ENCODE measurements around the gene TIAM1. TPM values are rescaled to one million over a fixed set of nuclear protein-coding genes. Genes with fewer than 3 reads are reported as not detected.

TIAM1 gene
- total and polyA plus RNA-seq, 4 experiments from 2014 or later = 22.5 to 104 (median 67.4) TPM

GRCh38 chr21:31164713-31165694 is 179.1 kb downstream of the TIAM1 start:
- no peak for DNase-seq

GRCh38 chr21:31162827-31163226 is 181.2 kb downstream of the TIAM1 start:
- peaks cover 25 to 34% of the 10 kb centered on the region in 2 donors for H3K36me3 Mint-ChIP-seq
- peaks cover 56 to 93% (median 77%) of the 10 kb centered on the region in 4 donors for H3K4me1 Mint-ChIP-seq
- no peaks in the 10 kb centered on the region for H3K27me3 Mint-ChIP-seq
- ChIA-PET CTCF (ENCODE audit: partially characterized antibody) (interaction anchor here (0.7 to 9.4 kb wide), 4 partner anchors 10 to 418 kb away, joined by 3 to 80 read pairs (median 4); no protein-coding TSS in a partner anchor), POLR2A (ENCODE audit: partially characterized antibody) (interaction anchor here (2.1 to 8.9 kb wide), 2 partner anchors 13 to 21 kb away, joined by 11 to 94 read pairs; no protein-coding TSS in a partner anchor)
- DNase-seq = no peak
- H3K4me3 Mint-ChIP-seq = peak overlapping the region; percentile 26 to 79 (median 60)
- no peak overlapping the region for H3K4me3 ChIP-seq (ENCODE audit: low read length in 2 of 2)
- no peaks in the 10 kb centered on the region for H3K27me3 ChIP-seq (ENCODE audit: insufficient read depth, low read length)
- peak overlapping the region; percentile 39 to 93 (median 83) for H3K27ac Mint-ChIP-seq
- H3K9me3 Mint-ChIP-seq = no peaks in the 10 kb centered on the region
- peaks cover 3% of the 10 kb centered on the region for H3K36me3 ChIP-seq (ENCODE audit: insufficient read depth, low read length)
- H3K9me3 ChIP-seq (ENCODE audit: control insufficient read depth in 1 of 2, low read length in 2 of 2) = no peaks in the 10 kb centered on the region
- H3K27ac ChIP-seq (ENCODE audit: low read depth, low read length) = no peak overlapping the region
- H3K4me1 ChIP-seq (ENCODE audit: insufficient read depth, low read length) = peaks cover 97% of the 10 kb centered on the region
- intact Hi-C loops (cut with micrococcal nuclease) = no loop called here

More at GRCh38 chr21:31164713-31165694, 179.1 kb downstream of the TIAM1 start:
- H3K36me3 ChIP-seq (ENCODE audit: insufficient read depth, low read length) = peaks cover 3% of the 10 kb centered on the region
- no peaks in the 10 kb centered on the region for H3K9me3 Mint-ChIP-seq
- H3K4me1 Mint-ChIP-seq = peaks cover 52 to 88% (median 69%) of the 10 kb centered on the region in 4 donors
- intact Hi-C loops (cut with micrococcal nuclease) = loop anchor here (2.0 kb wide), 1 partner anchor 14 kb away; no protein-coding TSS in a partner anchor
- no peak overlapping the region for H3K27ac ChIP-seq (ENCODE audit: low read depth, low read length)
- H3K4me1 ChIP-seq (ENCODE audit: insufficient read depth, low read length) = peaks cover 92% of the 10 kb centered on the region
- H3K27ac Mint-ChIP-seq = peak overlapping the region; percentile 10 to 92 (median 54)
- ChIA-PET CTCF (ENCODE audit: partially characterized antibody) (interaction anchor here (1.0 to 1.3 kb wide), 4 partner anchors 16 to 416 kb away, joined by 3 to 8 read pairs (median 4); no protein-coding TSS in a partner anchor), POLR2A (ENCODE audit: partially characterized antibody) (interaction anchor here (1.2 to 1.6 kb wide), 2 partner anchors 10 to 22 kb away, joined by 3 to 8 read pairs; no protein-coding TSS in a partner anchor)
- no peaks in the 10 kb centered on the region for H3K27me3 Mint-ChIP-seq
- H3K4me3 ChIP-seq (ENCODE audit: low read length in 2 of 2) = no peak overlapping the region
- peak overlapping the region in 4 of 8 donors; percentile 37 to 60 (median 50) for H3K4me3 Mint-ChIP-seq
- no peaks in the 10 kb centered on the region for H3K9me3 ChIP-seq (ENCODE audit: control insufficient read depth in 1 of 2, low read length in 2 of 2)
- no peaks in the 10 kb centered on the region for H3K27me3 ChIP-seq (ENCODE audit: insufficient read depth, low read length)
- H3K36me3 Mint-ChIP-seq = peaks cover 28 to 35% of the 10 kb centered on the region in 2 donors

- no peak overlapping the region for H3K27ac ChIP-seq (ENCODE audit: low read depth, low read length)
- H3K27me3 Mint-ChIP-seq = no peaks in the 10 kb centered on the region
Measured at GRCh38 chr21:31162079-31162699, 181.9 kb downstream of the TIAM1 start.

GRCh38 chr21:31161157-31161556 is 182.9 kb downstream of the TIAM1 start:
- no peak overlapping the region for H3K4me3 ChIP-seq (ENCODE audit: low read length in 2 of 2)
- H3K9me3 Mint-ChIP-seq = peaks cover 0 to 9% (median 0%) of the 10 kb centered on the region in 8 donors
- POLR2A ChIA-PET (ENCODE audit: partially characterized antibody) = interaction anchor here (1.2 to 8.9 kb wide), 6 partner anchors 8 to 28 kb away, joined by 3 to 94 read pairs (median 6); no protein-coding TSS in a partner anchor
- CTCF ChIA-PET (ENCODE audit: partially characterized antibody) = interaction anchor here (1.1 to 9.4 kb wide), 6 partner anchors 12 to 420 kb away, joined by 3 to 80 read pairs (median 4); no protein-coding TSS in a partner anchor
- peak overlapping the region; percentile 73 to 96 (median 86) for H3K27ac Mint-ChIP-seq
- peaks cover 32 to 33% of the 10 kb centered on the region in 2 donors for H3K36me3 Mint-ChIP-seq
- intact Hi-C loops (cut with micrococcal nuclease) = no loop called here
- H3K4me1 ChIP-seq (ENCODE audit: insufficient read depth, low read length) = peaks cover 87% of the 10 kb centered on the region
- H3K4me3 Mint-ChIP-seq = peak overlapping the region; percentile 56 to 84 (median 72)
- H3K9me3 ChIP-seq (ENCODE audit: control insufficient read depth in 1 of 2, low read length in 2 of 2) = no peaks in the 10 kb centered on the region
- no peak for DNase-seq
- H3K4me1 Mint-ChIP-seq = peaks cover 48 to 82% (median 70%) of the 10 kb centered on the region in 4 donors
- H3K36me3 ChIP-seq (ENCODE audit: insufficient read depth, low read length) = peaks cover 3% of the 10 kb centered on the region
- H3K27me3 Mint-ChIP-seq = no peaks in the 10 kb centered on the region
- no peaks in the 10 kb centered on the region for H3K27me3 ChIP-seq (ENCODE audit: insufficient read depth, low read length)
- no peak overlapping the region for H3K27ac ChIP-seq (ENCODE audit: low read depth, low read length)

More at GRCh38 chr21:31162079-31162699, 181.9 kb downstream of the TIAM1 start:
- H3K36me3 Mint-ChIP-seq = peaks cover 29 to 35% of the 10 kb centered on the region in 2 donors
- peaks cover 3% of the 10 kb centered on the region for H3K36me3 ChIP-seq (ENCODE audit: insufficient read depth, low read length)
- H3K9me3 ChIP-seq (ENCODE audit: control insufficient read depth in 1 of 2, low read length in 2 of 2) = no peaks in the 10 kb centered on the region
- ChIA-PET POLR2A (ENCODE audit: partially characterized antibody) (interaction anchor here (1.3 to 8.9 kb wide), 4 partner anchors 10 to 22 kb away, joined by 4 to 94 read pairs (median 8); no protein-coding TSS in a partner anchor), CTCF (ENCODE audit: partially characterized antibody) (interaction anchor here (0.7 to 9.4 kb wide), 5 partner anchors 10 to 418 kb away, joined by 3 to 80 read pairs (median 4); no protein-coding TSS in a partner anchor)
- no peak overlapping the region for H3K4me3 ChIP-seq (ENCODE audit: low read length in 2 of 2)
- peaks cover 0 to 2% (median 0%) of the 10 kb centered on the region in 8 donors for H3K9me3 Mint-ChIP-seq
- intact Hi-C loops (cut with micrococcal nuclease) = no loop called here
- DNase-seq = no peak
- peak overlapping the region; percentile 23 to 79 (median 62) for H3K4me3 Mint-ChIP-seq
- H3K4me1 Mint-ChIP-seq = peaks cover 55 to 90% (median 78%) of the 10 kb centered on the region in 4 donors
- peaks cover 97% of the 10 kb centered on the region for H3K4me1 ChIP-seq (ENCODE audit: insufficient read depth, low read length)
- H3K27me3 ChIP-seq (ENCODE audit: insufficient read depth, low read length) = no peaks in the 10 kb centered on the region
- peak overlapping the region; percentile 74 to 96 (median 86) for H3K27ac Mint-ChIP-seq

- Histone ChIP-seq H3K36me3 (ENCODE audit: insufficient read depth, low read length) (peaks cover 3% of the 10 kb centered on the region), H3K27me3 (ENCODE audit: insufficient read depth, low read length) (no peaks in the 10 kb centered on the region), H3K27ac (ENCODE audit: low read depth, low read length) (peak overlapping the region; percentile 8), H3K4me1 (ENCODE audit: insufficient read depth, low read length) (peaks cover 73% of the 10 kb centered on the region), H3K9me3 (ENCODE audit: control insufficient read depth in 1 of 2, low read length in 2 of 2) (no peaks in the 10 kb centered on the region), H3K4me3 (ENCODE audit: low read length in 2 of 2) (peak overlapping the region in 1 of 2 donors; percentile 11)
- H3K4me1 Mint-ChIP-seq = peaks cover 40 to 77% (median 67%) of the 10 kb centered on the region in 4 donors
- peak overlapping the region; percentile 64 to 96 (median 91) for H3K27ac Mint-ChIP-seq
- H3K36me3 Mint-ChIP-seq = peaks cover 31 to 33% of the 10 kb centered on the region in 2 donors
- peaks cover 0 to 15% (median 2%) of the 10 kb centered on the region in 8 donors for H3K9me3 Mint-ChIP-seq
- intact Hi-C loops (cut with micrococcal nuclease) = loop anchor here (1.0 to 2.0 kb wide), 3 partner anchors 9 to 27 kb away; no protein-coding TSS in a partner anchor
- ChIA-PET POLR2A (ENCODE audit: partially characterized antibody) (interaction anchor here (1.0 to 8.9 kb wide), 8 partner anchors 13 to 399 kb away, joined by 3 to 94 read pairs (median 6); no protein-coding TSS in a partner anchor), CTCF (ENCODE audit: partially characterized antibody) (interaction anchor here (1.4 to 9.4 kb wide), 4 partner anchors 16 to 60 kb away, joined by 3 to 80 read pairs (median 6); no protein-coding TSS in a partner anchor)
- peak overlapping the region; percentile 77 to 84 (median 79) for H3K4me3 Mint-ChIP-seq
- DNase-seq = no peak
- H3K27me3 Mint-ChIP-seq = no peaks in the 10 kb centered on the region
Measured at GRCh38 chr21:31159808-31160207, 184.3 kb downstream of the TIAM1 start.

Measured in CD4-positive, alpha-beta memory T cell (primary cell).